B cell (primary cell): Measurements from ENCODE around the gene SPAM1. TPM values are rescaled to one million over a fixed set of nuclear protein-coding genes. Genes with fewer than 3 reads are reported as not detected.

ENCODE experiments used
- ATAC-seq: fragments of 200-7000 bp; cut with Tn5 transposase; one replicate; pipeline ENCODE4 v1.10.0; 2021; ENCODE audit warnings: low read depth, mild to moderate bottlenecking, moderate number of reproducible peaks, moderate library complexity
- CTCF ChIA-PET: fragments of 350-600 bp; sonication (Branson Sonifier 250); formaldehyde crosslinking; loops from one replicate; lab custom pipeline; 2021; ENCODE audit warnings: antibody characterized with exemption, inconsistent platforms; lab: Charles Lee
- POLR2A ChIA-PET: fragments of 350-600 bp; sonication (Branson Sonifier 250); formaldehyde crosslinking; loops from one replicate; lab custom pipeline; 2021; ENCODE audit warnings: antibody characterized with exemption; lab: Charles Lee
- DNase-seq: peaks from one replicate; pipeline ENCODE4 v3.0.0; 2013
- H2AFZ ChIP-seq: 2 replicates; pipeline ENCODE4 v1.6.1; 2012; ENCODE audit warnings: mild to moderate bottlenecking, low read depth, low read length; ENCODE audit not compliant: insufficient read depth, poor library complexity, severe bottlenecking
- H3K27ac ChIP-seq, 2 donors: 1 replicate in 1 of 2; 2 replicates in 1 of 2; pipeline ENCODE4 v1.5.1; 2012 to 2013; ENCODE audit warnings: low read length in 2 of 2, mild to moderate bottlenecking in 2 of 2, moderate library complexity in 1 of 2
- H3K27me3 ChIP-seq, 4 experiments: fragments of 200-600 bp in 1 of 4; sonication (generic) in 1 of 4; replicated peaks in 1 of 4; 1 replicate in 2 of 4; 2 replicates in 2 of 4; pipeline versions ENCODE4 v1.6.1 to v1.7.0; 2013 to 2016; ENCODE audit warnings: low read length in 3 of 4, mild to moderate bottlenecking in 2 of 4, mixed read lengths in 1 of 4, moderate library complexity in 1 of 4; ENCODE audit not compliant: insufficient read depth in 4 of 4, control insufficient read depth in 3 of 4; ENCODE audit errors: control extremely low read depth in 1 of 4
- H3K36me3 ChIP-seq, 2 experiments: replicated peaks in 1 of 2; 1 replicate in 1 of 2; 2 replicates in 1 of 2; pipeline versions ENCODE4 v1.6.1 to v1.7.1; 2013; ENCODE audit warnings: low read length in 1 of 2; ENCODE audit not compliant: insufficient read depth in 2 of 2, control insufficient read depth in 1 of 2; ENCODE audit errors: control extremely low read depth in 1 of 2, extremely low read depth in 1 of 2
- H3K4me1 ChIP-seq, 2 donors: fragments of 200-600 bp in 1 of 2; sonication (generic) in 1 of 2; 1 replicate in 1 of 2; 2 replicates in 1 of 2; pipeline versions ENCODE4 v1.5.1 to v1.6.1; 2013 to 2017; ENCODE audit warnings: low read length in 2 of 2; ENCODE audit not compliant: control insufficient read depth in 2 of 2, insufficient read depth in 2 of 2
- H3K4me2 ChIP-seq: replicated peaks from 2 replicates; pipeline ENCODE3; 2012; ENCODE audit warnings: mild to moderate bottlenecking, low read depth, low read length; ENCODE audit not compliant: poor library complexity, severe bottlenecking
- H3K4me3 ChIP-seq, 5 experiments: fragments of 200-600 bp in 1 of 5; sonication (generic) in 1 of 5; 1 replicate in 3 of 5; 2 replicates in 2 of 5; pipeline versions ENCODE4 v1.5.1 to v1.7.0; 2011 to 2016; ENCODE audit warnings: low read length in 4 of 5, mild to moderate bottlenecking in 4 of 5, low read depth in 2 of 5, control low read depth in 1 of 5, moderate library complexity in 1 of 5; ENCODE audit not compliant: insufficient read depth in 1 of 5; ENCODE audit errors: control extremely low read depth in 1 of 5, extremely low read depth in 1 of 5
- H3K79me2 ChIP-seq: fragments of 200-600 bp; sonication (generic); one replicate; pipeline ENCODE4 v1.6.0; 2016; ENCODE audit warnings: low read length; ENCODE audit not compliant: control insufficient read depth, insufficient read depth
- H3K9ac ChIP-seq: fragments of 200-600 bp; sonication (generic); 2 replicates; pipeline ENCODE4 v1.6.1; 2017; ENCODE audit warnings: mild to moderate bottlenecking, low read length, moderate library complexity
- H3K9me3 ChIP-seq, 3 donors: one replicate each; pipeline versions ENCODE4 v1.6.1 to v1.7.1; 2013; ENCODE audit warnings: low read length in 2 of 3; ENCODE audit not compliant: control insufficient read depth in 2 of 3, insufficient read depth in 1 of 3; ENCODE audit errors: control extremely low read depth in 1 of 3
- H4K20me1 ChIP-seq: 2 replicates; pipeline ENCODE4 v1.6.0; 2012; ENCODE audit warnings: mild to moderate bottlenecking, low read length; ENCODE audit not compliant: insufficient read depth, control insufficient read depth, poor library complexity, severe bottlenecking
- H3K27ac Mint-ChIP-seq: one replicate; pipeline ENCODE4 v1.8.0; 2021; ENCODE audit warnings: mixed read lengths
- H3K27me3 Mint-ChIP-seq: one replicate; pipeline ENCODE4 v1.8.0; 2021; ENCODE audit warnings: mixed read lengths
- H3K4me1 Mint-ChIP-seq: one replicate; pipeline ENCODE4 v1.8.0; 2021; ENCODE audit warnings: mixed read lengths
- H3K4me3 Mint-ChIP-seq: one replicate; pipeline ENCODE4 v1.8.0; 2021; ENCODE audit warnings: mixed read lengths
- H3K9me3 Mint-ChIP-seq: one replicate; pipeline ENCODE4 v1.8.0; 2022; ENCODE audit warnings: mixed read lengths; ENCODE audit not compliant: insufficient read depth
- EZH2 ChIP-seq: IDR thresholded peaks from 2 replicates; pipeline ENCODE4 v1.6.1; 2012; ENCODE audit warnings: borderline replicate concordance, low read depth, mild to moderate bottlenecking, moderate library complexity, low read length; ENCODE audit not compliant: insufficient read depth, poor library complexity, severe bottlenecking
- WGBS: methylation state at CpG from one replicate; pipeline ENCODE4 v1.1.5; 2013; ENCODE audit warnings: missing lambda C conversion rate; ENCODE audit not compliant: insufficient coverage; 5-methylcytosine and 5-hydroxymethylcytosine counted together
- intact Hi-C: fragments of 100-400 bp; cut with micrococcal nuclease; formaldehyde crosslinking; loops from one replicate; pipeline ENCODE4 v1.10.0; 2022
- polyA plus RNA-seq: library from polyadenylated mRNA; depleted of rRNA; stranded (reverse); fragments of >200 nt; gene quantifications from 2 replicates; pipeline ENCODE4 v1.2.3, GENCODE V29; 2012
- total RNA-seq, 2 donors: library from RNA; stranded (reverse); fragments of 120-200 nt in 1 of 2; gene quantifications; 1 replicate in 1 of 2; 2 replicates in 1 of 2; pipeline versions ENCODE4 v1.2.3 to v1.2.4, GENCODE V29; 2013 to 2022
- TF ChIP-seq, protein P1 (sequence below): fragments of 200-600 bp; IDR thresholded peaks from one replicate; pipeline ENCODE4 v1.8.0; 2022; ENCODE audit warnings: antibody characterized with exemption, mild to moderate bottlenecking

The SPAM1 gene
- total and polyA plus RNA-seq, 2 donors (not counting 1 experiment from before 2014, with no cell fraction given), result 0.04 TPM; not detected in 1

DNA sequence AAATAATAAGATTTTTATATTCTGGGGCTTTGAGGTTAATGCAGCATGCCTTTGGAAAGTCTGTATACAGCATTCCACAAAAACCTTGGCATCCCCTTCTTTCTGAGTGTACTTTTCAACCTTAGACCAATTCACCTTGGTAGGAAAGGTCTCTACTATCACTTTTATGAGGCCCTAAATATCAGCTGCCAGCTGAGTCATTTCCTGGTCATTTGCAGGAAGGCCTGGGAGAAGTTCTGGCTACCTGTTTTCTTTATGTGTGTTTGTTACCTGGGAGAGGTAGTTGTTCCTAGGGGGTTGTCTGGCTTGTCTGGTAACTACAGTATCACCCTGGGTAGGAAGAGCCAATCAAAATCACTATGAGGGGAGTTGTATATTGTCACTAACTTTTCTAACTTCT is 4.1 kb downstream of the SPAM1 start:
- Mint-ChIP-seq H3K4me1 (no peaks in the 10 kb centered on the region), H3K27ac (no peak overlapping the region), H3K9me3 (no peaks in the 10 kb centered on the region), H3K27me3 (no peaks in the 10 kb centered on the region), H3K4me3 (no peak overlapping the region)
- no peaks in the 10 kb centered on the region for H3K79me2 ChIP-seq
- DNase-seq (no peak), ATAC-seq (no peak)
- H3K4me1 ChIP-seq, result no peaks in the 10 kb centered on the region
- H3K27me3 ChIP-seq, result no peaks in the 10 kb centered on the region
- no peak overlapping the region for H3K4me3 ChIP-seq
- no peak overlapping the region for H3K9ac ChIP-seq
- no peaks in the 10 kb centered on the region for H3K9me3 ChIP-seq
- intact Hi-C loops, result no loop called here
- no peak for TF ChIP-seq EZH2
- TF ChIP-seq, protein P1, sequence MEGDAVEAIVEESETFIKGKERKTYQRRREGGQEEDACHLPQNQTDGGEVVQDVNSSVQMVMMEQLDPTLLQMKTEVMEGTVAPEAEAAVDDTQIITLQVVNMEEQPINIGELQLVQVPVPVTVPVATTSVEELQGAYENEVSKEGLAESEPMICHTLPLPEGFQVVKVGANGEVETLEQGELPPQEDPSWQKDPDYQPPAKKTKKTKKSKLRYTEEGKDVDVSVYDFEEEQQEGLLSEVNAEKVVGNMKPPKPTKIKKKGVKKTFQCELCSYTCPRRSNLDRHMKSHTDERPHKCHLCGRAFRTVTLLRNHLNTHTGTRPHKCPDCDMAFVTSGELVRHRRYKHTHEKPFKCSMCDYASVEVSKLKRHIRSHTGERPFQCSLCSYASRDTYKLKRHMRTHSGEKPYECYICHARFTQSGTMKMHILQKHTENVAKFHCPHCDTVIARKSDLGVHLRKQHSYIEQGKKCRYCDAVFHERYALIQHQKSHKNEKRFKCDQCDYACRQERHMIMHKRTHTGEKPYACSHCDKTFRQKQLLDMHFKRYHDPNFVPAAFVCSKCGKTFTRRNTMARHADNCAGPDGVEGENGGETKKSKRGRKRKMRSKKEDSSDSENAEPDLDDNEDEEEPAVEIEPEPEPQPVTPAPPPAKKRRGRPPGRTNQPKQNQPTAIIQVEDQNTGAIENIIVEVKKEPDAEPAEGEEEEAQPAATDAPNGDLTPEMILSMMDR, result no peak
- H2AFZ ChIP-seq, result no peak overlapping the region
- no peak overlapping the region for H3K4me2 ChIP-seq
- CTCF ChIA-PET, result no interaction called here
- H4K20me1 ChIP-seq, result no peaks in the 10 kb centered on the region
- POLR2A ChIA-PET, result no interaction called here
- H3K36me3 ChIP-seq, result no peaks in the 10 kb centered on the region
- no peak overlapping the region for H3K27ac ChIP-seq

DNA sequence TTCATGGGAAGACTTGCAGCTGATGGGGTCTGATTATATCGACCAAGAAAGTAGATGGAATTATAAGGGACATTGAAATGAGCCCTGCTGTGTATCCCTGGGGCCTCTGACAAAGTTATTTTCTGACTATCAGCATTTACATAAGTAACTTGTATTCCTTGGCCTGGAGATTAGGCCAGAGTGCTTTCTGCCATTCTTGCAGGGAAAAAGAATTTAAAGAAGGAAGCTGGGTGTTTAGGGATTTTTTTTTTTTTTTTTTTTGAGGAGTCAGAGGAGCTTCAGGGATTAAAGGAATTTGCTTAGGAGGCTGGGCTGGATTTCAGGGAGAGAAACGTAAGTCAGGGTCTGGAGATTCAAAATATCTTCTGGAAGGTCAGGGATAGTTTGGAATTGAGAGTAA is 4.6 kb downstream of the SPAM1 start:
- no peak overlapping the region for H3K4me3 ChIP-seq
- intact Hi-C loops, result no loop called here
- no peaks in the 10 kb centered on the region for H3K9me3 ChIP-seq
- no peak overlapping the region for H3K9ac ChIP-seq
- H3K36me3 ChIP-seq, result no peaks in the 10 kb centered on the region
- Mint-ChIP-seq H3K27me3 (no peaks in the 10 kb centered on the region), H3K9me3 (no peaks in the 10 kb centered on the region), H3K27ac (no peak overlapping the region), H3K4me3 (no peak overlapping the region), H3K4me1 (no peaks in the 10 kb centered on the region)
- no peak overlapping the region for H3K4me2 ChIP-seq
- ChIA-PET POLR2A (no interaction called here), CTCF (no interaction called here)
- WGBS, result 91% methylated on average over 1 of the region's 2 CpGs
- no peaks in the 10 kb centered on the region for H3K27me3 ChIP-seq
- no peaks in the 10 kb centered on the region for H3K4me1 ChIP-seq
- no peaks in the 10 kb centered on the region for H3K79me2 ChIP-seq
- DNase-seq (no peak), ATAC-seq (no peak)
- no peaks in the 10 kb centered on the region for H4K20me1 ChIP-seq
- no peak overlapping the region for H2AFZ ChIP-seq
- H3K27ac ChIP-seq, result no peak overlapping the region
- TF ChIP-seq, protein P1, result no peak
- TF ChIP-seq EZH2, result no peak
